OCI-LY7 (cell line): ENCODE measurements around the gene PPARGC1A. TPM values are rescaled to one million over a fixed set of nuclear protein-coding genes. Genes with fewer than 3 reads are reported as not detected.
A peak's percentile ranks its signal among the peaks of the same experiment; 100 is the strongest.

ENCODE experiments used
- Bru-seq: library from RNA; stranded (reverse); fragments of 400-500 nt; gene quantifications from one replicate; lab custom pipeline; 2021; lab: Mats Ljungman, UMichigan
- BruChase-seq, 2 experiments: library from RNA; stranded (reverse); fragments of 400-500 nt; gene quantifications; one replicate each; lab custom pipeline; 2021; lab: Mats Ljungman, UMichigan
- BruUV-seq: library from RNA; stranded (reverse); fragments of 400-500 nt; replicated peaks from 2 replicates; lab custom pipeline; 2021; lab: Mats Ljungman, UMichigan
- CTCF ChIA-PET: fragments of 300-600 bp; sonication (Branson Sonifier 250); formaldehyde crosslinking; loops from one replicate; lab custom pipeline; 2022; ENCODE audit warnings: antibody characterized with exemption; ENCODE audit not compliant: unreplicated experiment; lab: Charles Lee
- POLR2A ChIA-PET: fragments of 300-600 bp; sonication (Branson Sonifier 250); formaldehyde crosslinking; loops from one replicate; lab custom pipeline; 2022; ENCODE audit warnings: antibody characterized with exemption; lab: Charles Lee
- DNase-seq: peaks from one replicate; pipeline ENCODE4 v3.0.0-alpha.2; 2015; ENCODE audit warnings: low spot score
- H2AFZ ChIP-seq: fragments of 200-600 bp; sonication (generic), shearing (Covaris generic); 2 replicates; pipeline ENCODE4 v1.6.1; 2014; ENCODE audit warnings: mild to moderate bottlenecking, antibody characterized with exemption, low read length, moderate library complexity
- H3K27ac ChIP-seq: fragments of 200-600 bp; sonication (generic); 2 replicates; pipeline ENCODE4 v1.5.1; 2014; ENCODE audit warnings: mixed run types, low read depth, mild to moderate bottlenecking, moderate library complexity, low read length, inconsistent platforms; ENCODE audit not compliant: poor library complexity, severe bottlenecking
- H3K36me3 ChIP-seq: fragments of 200-600 bp; sonication (generic); 2 replicates; pipeline ENCODE4 v1.6.1; 2014; ENCODE audit warnings: mild to moderate bottlenecking, antibody characterized with exemption, low read length, moderate library complexity, mixed read lengths; ENCODE audit not compliant: insufficient read depth
- H3K4me1 ChIP-seq: fragments of 200-600 bp; sonication (generic); 2 replicates; pipeline ENCODE4 v1.5.1; 2014; ENCODE audit warnings: mild to moderate bottlenecking, low read length; ENCODE audit not compliant: insufficient read depth, poor library complexity, severe bottlenecking
- H3K4me2 ChIP-seq: fragments of 200-600 bp; sonication (generic); 2 replicates; pipeline ENCODE4 v1.6.1; 2014; ENCODE audit warnings: mild to moderate bottlenecking, low read length
- H3K4me3 ChIP-seq: fragments of 200-600 bp; sonication (generic); 2 replicates; pipeline ENCODE4 v1.5.1; 2014; ENCODE audit warnings: mild to moderate bottlenecking, low read depth, low read length; ENCODE audit not compliant: poor library complexity, severe bottlenecking
- H3K79me2 ChIP-seq: fragments of 200-600 bp; sonication (generic); 2 replicates; pipeline ENCODE4 v1.6.1; 2016; ENCODE audit warnings: low read depth, mild to moderate bottlenecking, low read length, moderate library complexity, mixed read lengths; ENCODE audit not compliant: insufficient read depth
- H3K9me2 ChIP-seq: fragments of 200-600 bp; sonication (generic); 2 replicates; pipeline ENCODE4 v1.6.1; 2016; ENCODE audit warnings: mild to moderate bottlenecking, low read length, mixed read lengths; ENCODE audit not compliant: insufficient read depth
- H3K9me3 ChIP-seq: fragments of 200-600 bp; sonication (generic); 2 replicates; pipeline ENCODE4 v1.6.1; 2014; ENCODE audit warnings: mild to moderate bottlenecking, mixed run types, low read length, mixed read lengths
- H4K20me1 ChIP-seq: fragments of 200-600 bp; sonication (generic); 2 replicates; pipeline ENCODE4 v1.6.1; 2014; ENCODE audit warnings: mild to moderate bottlenecking, antibody characterized with exemption, low read length, moderate library complexity, mixed read lengths; ENCODE audit not compliant: insufficient read depth
- EZH2phosphoT487 ChIP-seq: fragments of 200-600 bp; sonication (generic); IDR thresholded peaks from 2 replicates; pipeline ENCODE4 v1.6.1; 2018; ENCODE audit warnings: low read depth, borderline replicate concordance, mild to moderate bottlenecking, mixed run types, antibody characterized with exemption, low read length, moderate library complexity, mixed read lengths
- intact Hi-C: fragments of 100-400 bp; cut with micrococcal nuclease; formaldehyde crosslinking; loops from one replicate; pipeline ENCODE4 v1.10.0; 2022; ENCODE audit not compliant: unreplicated experiment
- long read RNA-seq: library from polyadenylated mRNA; stranded (forward); transcript quantifications from one replicate; pipeline ENCODE4 v2.0.0, GENCODE V29; 2022
- total RNA-seq, 2 experiments: library from RNA; depleted of rRNA in 1 of 2; stranded (reverse); fragments of >200 nt in 1 of 2; shearing (Covaris generic) in 1 of 2; gene quantifications; 2 replicates each; pipeline ENCODE4 v1.2.3, GENCODE V29; 2014 to 2022
- TF ChIP-seq, protein P1 (sequence below): fragments of 200-600 bp; sonication (generic); conservative IDR thresholded peaks from 2 replicates; pipeline ENCODE4 v1.5.1; 2014; ENCODE audit warnings: mild to moderate bottlenecking, antibody characterized with exemption, low read length, moderate library complexity, mixed read lengths

Gene PPARGC1A, protein sequence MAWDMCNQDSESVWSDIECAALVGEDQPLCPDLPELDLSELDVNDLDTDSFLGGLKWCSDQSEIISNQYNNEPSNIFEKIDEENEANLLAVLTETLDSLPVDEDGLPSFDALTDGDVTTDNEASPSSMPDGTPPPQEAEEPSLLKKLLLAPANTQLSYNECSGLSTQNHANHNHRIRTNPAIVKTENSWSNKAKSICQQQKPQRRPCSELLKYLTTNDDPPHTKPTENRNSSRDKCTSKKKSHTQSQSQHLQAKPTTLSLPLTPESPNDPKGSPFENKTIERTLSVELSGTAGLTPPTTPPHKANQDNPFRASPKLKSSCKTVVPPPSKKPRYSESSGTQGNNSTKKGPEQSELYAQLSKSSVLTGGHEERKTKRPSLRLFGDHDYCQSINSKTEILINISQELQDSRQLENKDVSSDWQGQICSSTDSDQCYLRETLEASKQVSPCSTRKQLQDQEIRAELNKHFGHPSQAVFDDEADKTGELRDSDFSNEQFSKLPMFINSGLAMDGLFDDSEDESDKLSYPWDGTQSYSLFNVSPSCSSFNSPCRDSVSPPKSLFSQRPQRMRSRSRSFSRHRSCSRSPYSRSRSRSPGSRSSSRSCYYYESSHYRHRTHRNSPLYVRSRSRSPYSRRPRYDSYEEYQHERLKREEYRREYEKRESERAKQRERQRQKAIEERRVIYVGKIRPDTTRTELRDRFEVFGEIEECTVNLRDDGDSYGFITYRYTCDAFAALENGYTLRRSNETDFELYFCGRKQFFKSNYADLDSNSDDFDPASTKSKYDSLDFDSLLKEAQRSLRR
- total RNA-seq (2014; rRNA removed; shearing (Covaris generic)) (not detected in 2 replicates), total RNA-seq (2022) (0.26 and 0.40 TPM in 2 replicates), Bru-seq, nascent RNA (percentile 16 among the genes with signal in this experiment), BruChase-seq, experiment 1, labeled RNA remaining after a 6-hour chase (percentile 9 among the genes with signal in this experiment), BruChase-seq, experiment 2, labeled RNA remaining after a 2-hour chase (percentile 10 among the genes with signal in this experiment)
- long read RNA-seq: 0 reads

DNA sequence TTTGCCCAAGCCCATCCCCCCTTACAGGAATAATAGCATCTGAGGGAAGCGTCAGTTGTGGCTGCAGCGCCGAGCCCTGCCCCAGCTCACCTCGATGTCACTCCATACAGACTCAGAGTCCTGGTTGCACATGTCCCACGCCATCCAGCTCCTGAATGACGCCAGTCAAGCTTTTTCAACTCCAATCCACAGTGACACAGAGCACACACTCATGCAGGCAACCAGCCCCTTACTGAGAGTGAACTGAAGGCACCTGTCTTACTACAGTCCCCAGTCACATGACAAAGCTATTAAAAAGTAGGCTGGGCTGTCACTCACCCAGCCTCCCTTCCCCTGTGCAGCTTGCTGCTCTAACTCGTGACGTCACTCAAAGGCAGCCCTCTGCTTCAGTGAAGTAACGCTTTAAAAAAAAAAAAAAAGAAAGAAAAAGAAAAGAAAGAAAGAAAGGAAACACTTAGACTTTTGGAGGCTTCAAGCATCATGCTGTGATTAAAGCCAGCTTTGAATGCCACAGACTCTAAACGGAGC is at the start of gene PPARGC1A:
Gene PPARGC1A (minus strand): TSS at position 234 of the 528 bp plus-strand sequence. CDS start 90 bp downstream, at position 144.
- TF ChIP-seq, protein P1, sequence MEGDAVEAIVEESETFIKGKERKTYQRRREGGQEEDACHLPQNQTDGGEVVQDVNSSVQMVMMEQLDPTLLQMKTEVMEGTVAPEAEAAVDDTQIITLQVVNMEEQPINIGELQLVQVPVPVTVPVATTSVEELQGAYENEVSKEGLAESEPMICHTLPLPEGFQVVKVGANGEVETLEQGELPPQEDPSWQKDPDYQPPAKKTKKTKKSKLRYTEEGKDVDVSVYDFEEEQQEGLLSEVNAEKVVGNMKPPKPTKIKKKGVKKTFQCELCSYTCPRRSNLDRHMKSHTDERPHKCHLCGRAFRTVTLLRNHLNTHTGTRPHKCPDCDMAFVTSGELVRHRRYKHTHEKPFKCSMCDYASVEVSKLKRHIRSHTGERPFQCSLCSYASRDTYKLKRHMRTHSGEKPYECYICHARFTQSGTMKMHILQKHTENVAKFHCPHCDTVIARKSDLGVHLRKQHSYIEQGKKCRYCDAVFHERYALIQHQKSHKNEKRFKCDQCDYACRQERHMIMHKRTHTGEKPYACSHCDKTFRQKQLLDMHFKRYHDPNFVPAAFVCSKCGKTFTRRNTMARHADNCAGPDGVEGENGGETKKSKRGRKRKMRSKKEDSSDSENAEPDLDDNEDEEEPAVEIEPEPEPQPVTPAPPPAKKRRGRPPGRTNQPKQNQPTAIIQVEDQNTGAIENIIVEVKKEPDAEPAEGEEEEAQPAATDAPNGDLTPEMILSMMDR: no peak
- TF ChIP-seq EZH2phosphoT487: no peak
- ChIA-PET CTCF (no interaction called here), POLR2A (interaction anchor here (0.6 to 1.4 kb wide), 8 partner anchors 10 to 1999 kb away, joined by 3 to 6 read pairs (median 3); no protein-coding TSS in a partner anchor)
- H3K9me2 ChIP-seq: no peaks in the 10 kb centered on the region
- H3K79me2 ChIP-seq: no peaks in the 10 kb centered on the region
- H3K27ac ChIP-seq: no peak within 1 kb of the TSS
- no peaks in the 10 kb centered on the region for H3K36me3 ChIP-seq
- H3K4me2 ChIP-seq: no peak within 1 kb of the TSS
- BruUV-seq: no TSS peak
- H3K9me3 ChIP-seq: no peaks in the 10 kb centered on the region
- no peaks in the 10 kb centered on the region for H4K20me1 ChIP-seq
- H3K4me3 ChIP-seq: no peak within 1 kb of the TSS
- intact Hi-C loops: no loop called here
- no peak within 1 kb of the TSS for H2AFZ ChIP-seq
- H3K4me1 ChIP-seq: no peaks in the 10 kb centered on the region
- no peak for DNase-seq

DNA sequence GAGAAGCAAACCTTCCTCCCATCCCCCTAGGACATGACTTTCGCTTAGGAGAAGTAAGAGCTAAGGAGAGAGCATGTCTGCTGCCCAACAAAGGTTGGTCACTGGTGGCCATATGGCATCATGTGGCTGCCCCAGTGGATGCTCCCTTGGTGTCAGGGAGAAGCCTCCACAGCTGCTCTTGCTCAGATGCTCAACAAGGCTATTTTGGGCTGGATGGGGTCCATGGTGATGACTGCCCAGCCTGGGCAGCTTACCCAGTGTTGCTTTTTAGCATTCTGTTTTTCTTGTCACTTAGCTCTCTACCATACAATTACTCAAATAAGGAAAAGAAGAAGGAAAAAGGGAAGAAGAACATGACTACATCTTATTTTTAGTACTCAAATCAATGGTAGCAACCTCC is 48.9 kb upstream of the PPARGC1A start:
- H3K27ac ChIP-seq: no peak overlapping the region
- no peaks in the 10 kb centered on the region for H3K9me3 ChIP-seq
- CTCF ChIA-PET: no interaction called here
- H3K4me3 ChIP-seq: no peak overlapping the region
- no peaks in the 10 kb centered on the region for H3K79me2 ChIP-seq
- H4K20me1 ChIP-seq: no peaks in the 10 kb centered on the region
- H3K9me2 ChIP-seq: no peaks in the 10 kb centered on the region
- H3K4me2 ChIP-seq: no peak overlapping the region
- DNase-seq: no peak
- no peaks in the 10 kb centered on the region for H3K36me3 ChIP-seq
- TF ChIP-seq, protein P1: no peak
- TF ChIP-seq EZH2phosphoT487: no peak
- no peaks in the 10 kb centered on the region for H3K4me1 ChIP-seq
- no peak overlapping the region for H2AFZ ChIP-seq
- POLR2A ChIA-PET: interaction anchor here (0.6 kb wide), 1 partner anchor 129 kb away, joined by 3 read pairs; no protein-coding TSS in a partner anchor
- intact Hi-C loops: no loop called here
- no TSS peak for BruUV-seq
